ENCODE measurements around the gene SPINT4. TPM values are rescaled to one million over a fixed set of nuclear protein-coding genes. Genes with fewer than 3 reads are reported as not detected.
"Not testable (repeated sequence)": the region's sequence is repeated elsewhere in the genome, so short reads cannot be mapped to it uniquely, and the experiment has no call there.

SPINT4 gene
- total RNA-seq, 1 donor from 2014 or later = not detected

GRCh38 chr20:45704969-45705637 lies 17.0 kb upstream of the SPINT4 start, which contains the start of gene WFDC10B:
TSS of gene WFDC10B (minus strand) at chr20:45705019. CDS start at chr20:45685992, 19,027 bp downstream.
- DNase-seq (ENCODE audit: low read depth) = no peak
- H3K4me3 ChIP-seq (ENCODE audit: low read depth, low read length) = no peak within 1 kb of the TSS
- TF ChIP-seq CTCF (conservative IDR thresholded peaks at IDR 0.05; ENCODE audit: low read depth, low read length) = no peak

DNA sequence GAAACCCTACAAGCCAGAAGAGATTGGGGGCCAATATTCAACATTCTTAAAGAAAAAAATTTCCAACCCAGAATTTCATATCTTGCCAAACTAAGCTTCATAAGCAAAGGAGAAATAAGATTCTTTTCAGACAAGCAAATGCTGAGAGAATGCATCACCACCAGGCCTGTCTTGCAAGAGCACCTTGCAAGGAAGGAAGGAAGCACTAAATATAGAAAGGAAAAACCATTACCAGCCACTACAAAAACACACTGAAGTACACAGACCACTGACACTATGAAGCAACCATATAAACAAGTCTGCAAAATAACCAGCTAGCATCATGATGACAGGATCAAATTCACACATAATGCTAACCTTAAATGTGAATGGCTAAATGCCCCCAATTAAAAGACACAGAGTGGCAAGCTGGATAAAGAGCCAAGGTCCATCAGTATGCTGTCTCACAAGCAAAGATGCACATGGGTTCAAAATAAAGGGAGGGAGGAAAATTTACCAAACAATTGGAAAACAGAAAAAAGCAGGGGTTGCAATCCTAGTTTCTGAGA lies 5.9 kb upstream of the SPINT4 start:
- not testable (repeated sequence) for DNase-seq (ENCODE audit: low read depth); H3K4me3 ChIP-seq (ENCODE audit: low read depth, low read length)

DNA sequence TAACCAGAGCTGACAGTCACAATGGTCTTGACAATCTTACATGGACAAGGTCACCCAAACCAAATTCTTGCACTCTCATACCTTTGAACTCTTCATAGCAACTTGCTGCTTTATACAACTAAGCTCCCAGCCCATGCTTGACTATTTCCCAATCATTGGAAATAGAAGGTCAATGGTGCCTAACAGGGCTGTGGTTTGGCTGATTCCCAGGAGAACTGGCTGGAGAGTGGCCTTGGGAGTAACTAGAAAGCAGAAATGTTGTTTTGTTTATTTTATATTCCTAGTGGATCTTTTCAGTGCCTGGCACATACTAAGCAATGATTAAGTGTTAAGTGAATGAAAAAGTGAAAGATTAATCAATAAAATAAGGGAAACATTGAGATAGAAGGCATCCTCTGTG lies 3.0 kb downstream of the SPINT4 start:
- H3K4me3 ChIP-seq (ENCODE audit: low read depth, low read length) = no peak overlapping the region
- DNase-seq (ENCODE audit: low read depth) = peak; percentile 56
- no peak for TF ChIP-seq CTCF (conservative IDR thresholded peaks at IDR 0.05; ENCODE audit: low read depth, low read length)

DNA sequence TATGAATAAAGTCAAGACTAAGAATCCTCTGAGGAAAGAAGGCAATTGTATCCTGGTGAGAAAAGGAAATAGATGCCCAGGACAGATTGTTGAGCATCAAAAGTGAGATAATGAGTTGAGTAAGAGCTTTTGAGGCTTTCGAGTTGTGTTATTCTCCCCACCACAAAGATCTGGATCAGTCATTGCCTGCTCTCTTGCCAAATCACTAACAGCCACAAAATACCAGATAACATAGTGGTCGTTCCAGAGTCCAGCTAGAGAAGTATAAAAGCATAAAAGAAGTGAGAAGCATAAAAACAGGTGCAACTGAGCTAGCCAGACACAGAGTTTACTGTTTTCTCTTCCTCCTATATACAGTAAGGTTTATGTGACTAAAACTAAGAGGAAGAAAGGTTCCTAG lies 4.9 kb downstream of the SPINT4 start:
- no peak overlapping the region for H3K4me3 ChIP-seq (ENCODE audit: low read depth, low read length)
- no peak for DNase-seq (ENCODE audit: low read depth)
- TF ChIP-seq CTCF (conservative IDR thresholded peaks at IDR 0.05; ENCODE audit: low read depth, low read length) = no peak

DNA sequence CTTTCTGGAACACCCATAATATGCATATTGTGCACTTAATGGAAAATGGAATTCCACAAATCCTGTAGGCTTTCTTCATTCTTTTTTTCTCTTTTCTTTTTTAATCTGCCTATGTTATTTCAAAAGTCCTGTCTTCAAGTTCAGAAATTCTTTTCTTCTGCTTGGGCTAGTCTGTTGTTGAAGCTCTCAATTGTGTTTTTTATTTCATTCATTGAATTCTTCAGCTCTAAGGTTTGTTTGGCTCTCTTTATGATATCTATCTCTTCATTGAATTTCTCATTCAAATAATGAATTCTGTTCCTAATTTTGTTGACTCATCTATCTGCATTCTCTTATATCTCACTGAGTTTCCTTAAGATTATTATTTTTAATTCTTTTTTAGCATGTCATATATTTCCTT lies 10.1 kb downstream of the SPINT4 start:
- no peak for DNase-seq (ENCODE audit: low read depth)
- TF ChIP-seq CTCF (conservative IDR thresholded peaks at IDR 0.05; ENCODE audit: low read depth, low read length) = no peak
- H3K4me3 ChIP-seq (ENCODE audit: low read depth, low read length) = no peak overlapping the region

GRCh38 chr20:45735552-45735951 lies 13.4 kb downstream of the SPINT4 start:
- H3K4me3 ChIP-seq (ENCODE audit: low read depth, low read length) = no peak overlapping the region
- no peak for DNase-seq (ENCODE audit: low read depth)
- TF ChIP-seq CTCF (conservative IDR thresholded peaks at IDR 0.05; ENCODE audit: low read depth, low read length) = no peak

GRCh38 chr20:45735988-45736387 lies 13.8 kb downstream of the SPINT4 start:
- H3K4me3 ChIP-seq (ENCODE audit: low read depth, low read length) = no peak overlapping the region
- no peak for TF ChIP-seq CTCF (conservative IDR thresholded peaks at IDR 0.05; ENCODE audit: low read depth, low read length)
- DNase-seq (ENCODE audit: low read depth) = no peak
